PC-3 (cell line): Measurements from ENCODE around the gene CLDN18.

Experiments
- CTCF ChIP-seq: fragments of 300-600 bp; sonication (generic); conservative IDR thresholded peaks from 2 replicates; pipeline ENCODE4 v1.5.1; 2017; ENCODE audit warnings: antibody characterized with exemption, low read depth, mild to moderate bottlenecking, low read length
- EZH2 ChIP-seq: fragments of 300-600 bp; sonication (generic); IDR thresholded peaks from one replicate; pipeline ENCODE4 v1.6.1; 2017; ENCODE audit warnings: antibody characterized with exemption, mild to moderate bottlenecking, low read length; ENCODE audit not compliant: unreplicated experiment
- EZH2phosphoT487 ChIP-seq: fragments of 300-600 bp; sonication (generic); IDR thresholded peaks from 2 replicates; pipeline ENCODE4 v1.6.1; 2018; ENCODE audit warnings: mild to moderate bottlenecking, antibody characterized with exemption, low read length, borderline replicate concordance

DNA sequence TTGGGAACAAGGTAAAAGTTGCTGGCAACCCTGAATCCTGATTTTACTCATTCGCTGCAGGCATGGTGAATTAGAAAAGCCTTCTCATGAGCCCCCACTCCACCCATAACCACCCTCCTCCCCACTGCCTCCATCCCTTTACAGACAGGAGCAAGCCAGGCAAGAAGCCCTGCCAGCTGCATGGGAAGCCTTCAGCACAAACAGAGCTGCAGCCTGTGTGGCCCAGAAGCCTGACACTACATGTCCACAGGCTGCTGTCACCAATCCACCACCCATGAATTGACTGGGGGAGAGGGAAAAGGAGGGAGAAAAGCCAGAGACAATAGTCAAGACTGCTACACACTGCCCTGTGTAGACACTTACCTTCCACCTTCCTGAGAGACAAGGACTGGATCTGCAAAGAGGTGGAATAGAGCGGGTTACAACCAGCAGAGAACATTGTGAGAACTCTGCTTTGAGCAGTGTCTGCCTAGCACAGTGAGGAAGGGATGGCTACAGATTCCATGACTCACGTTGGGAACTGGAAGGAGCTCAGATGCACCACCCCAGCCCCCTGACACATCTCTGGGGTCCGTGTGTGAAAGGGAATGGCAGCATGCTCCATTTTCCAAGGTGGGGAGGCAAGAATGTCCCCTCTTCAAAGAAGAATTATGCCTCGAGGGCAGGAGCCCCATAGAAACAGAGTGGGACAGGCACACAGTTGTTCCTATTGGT, 71.6 kb downstream of the CLDN18 start:
- TF ChIP-seq CTCF (no peak), EZH2phosphoT487 (no peak), EZH2 (no peak)
